GM21360 (cell line): ENCODE data around the gene ONECUT3.
"Not testable (repeated sequence)": the region's sequence is repeated elsewhere in the genome, so short reads cannot be mapped to it uniquely, and the experiment has no call there.

Experiments used
- ATAC-seq: cut with Tn5 transposase; IDR thresholded peaks from one replicate; pipeline ENCODE4 v1.9.1; 2021; ENCODE audit warnings: mild to moderate bottlenecking, moderate library complexity; ENCODE audit not compliant: unreplicated experiment

ONECUT3 gene

GRCh38 chr19:1790054-1790792 is 36.9 kb downstream of the ONECUT3 start:
- no peak for ATAC-seq

DNA sequence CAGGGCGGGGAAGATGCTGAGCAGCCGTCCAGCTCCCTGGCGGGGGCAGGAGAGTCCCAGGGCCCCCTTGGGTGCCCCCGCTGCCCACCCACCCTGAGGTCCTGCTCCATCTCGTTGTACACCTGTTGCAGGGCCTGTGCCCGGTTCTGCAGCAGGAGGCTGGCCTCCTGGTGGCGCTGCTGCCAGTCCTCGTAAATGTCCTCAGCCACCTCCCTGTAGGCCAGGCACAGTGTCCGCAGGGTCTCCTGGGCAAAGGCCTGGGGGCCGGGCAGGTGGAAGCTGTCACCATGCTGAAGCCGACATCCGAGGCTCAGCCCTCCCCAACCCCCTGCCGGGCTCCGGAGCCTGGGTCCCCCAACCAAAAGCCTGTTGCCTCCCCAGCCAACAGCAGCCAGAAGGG is 38.6 kb downstream of the ONECUT3 start:
- no peak for ATAC-seq

DNA sequence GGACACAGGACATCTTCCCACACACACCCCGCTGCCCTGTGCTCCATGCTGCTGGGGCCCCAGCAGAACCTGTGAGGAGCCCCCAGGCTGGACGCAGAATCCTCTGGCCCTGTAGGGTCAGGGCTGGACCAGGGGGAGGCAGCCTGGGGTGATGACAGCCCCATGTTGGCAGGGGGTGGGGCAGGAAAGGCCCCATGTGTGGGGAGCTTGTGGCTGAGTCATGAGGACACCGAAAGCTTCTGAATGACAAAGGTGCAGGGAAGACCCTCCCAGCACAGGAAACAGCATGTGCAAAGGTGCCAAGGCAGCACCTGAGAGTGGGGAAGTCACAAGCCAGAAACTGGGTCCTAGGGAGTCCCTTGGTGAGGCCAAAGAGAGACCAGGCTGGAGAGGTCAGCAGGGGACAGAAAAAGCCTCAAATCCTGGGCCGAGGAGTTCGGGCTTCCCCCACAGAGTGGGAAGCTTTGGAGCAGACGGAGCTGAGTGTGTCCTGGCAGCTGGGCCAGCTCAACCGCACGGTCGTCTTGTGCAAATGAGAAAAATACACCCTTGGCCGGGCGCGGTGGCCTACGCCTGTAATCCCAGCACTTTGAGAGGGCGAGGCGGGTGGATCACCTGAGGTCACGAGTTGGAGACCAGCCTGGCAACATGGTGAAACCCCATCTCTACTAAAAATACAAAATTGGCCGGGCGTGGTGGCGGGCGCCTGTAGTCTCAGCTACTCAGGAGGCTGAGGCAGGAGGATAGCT is 41.3 kb downstream of the ONECUT3 start:
- ATAC-seq = no peak

DNA sequence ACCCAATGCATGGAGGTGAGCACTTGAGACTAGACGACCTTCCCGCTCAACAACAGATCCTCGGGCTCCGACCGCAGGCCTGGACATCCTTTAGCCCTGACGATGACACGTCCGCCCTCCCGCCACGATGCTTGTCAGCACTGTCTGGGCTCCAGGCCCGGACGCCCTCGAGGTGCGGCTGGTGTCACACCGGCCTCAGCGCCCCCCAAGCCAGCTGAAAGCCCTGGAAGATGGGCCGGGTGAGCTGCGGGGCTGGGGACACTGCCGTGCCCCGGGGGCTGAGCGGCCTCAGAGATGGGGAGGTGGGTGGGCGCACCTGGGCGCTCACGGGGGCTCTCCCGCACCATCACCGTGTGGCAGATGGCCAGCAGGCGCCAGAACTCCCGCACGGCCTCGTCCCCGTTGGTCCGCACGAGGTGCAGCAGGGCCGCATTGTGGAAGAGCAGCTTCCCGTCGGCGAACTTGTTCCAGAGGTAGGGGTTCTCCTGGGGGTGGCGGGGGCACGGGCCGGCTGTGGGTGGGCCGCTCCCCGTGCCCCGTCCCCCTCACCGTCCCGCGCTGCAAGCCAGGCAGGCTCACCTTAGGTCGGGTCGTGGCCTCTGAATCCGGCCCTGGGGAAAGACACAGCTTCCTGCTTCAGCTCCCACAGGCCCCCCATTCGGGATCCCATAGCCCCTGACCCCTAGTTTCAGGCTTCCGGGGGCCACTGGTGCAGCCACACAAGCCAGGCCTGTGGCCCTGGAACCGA is 43.3 kb downstream of the ONECUT3 start:
- no peak for ATAC-seq

DNA sequence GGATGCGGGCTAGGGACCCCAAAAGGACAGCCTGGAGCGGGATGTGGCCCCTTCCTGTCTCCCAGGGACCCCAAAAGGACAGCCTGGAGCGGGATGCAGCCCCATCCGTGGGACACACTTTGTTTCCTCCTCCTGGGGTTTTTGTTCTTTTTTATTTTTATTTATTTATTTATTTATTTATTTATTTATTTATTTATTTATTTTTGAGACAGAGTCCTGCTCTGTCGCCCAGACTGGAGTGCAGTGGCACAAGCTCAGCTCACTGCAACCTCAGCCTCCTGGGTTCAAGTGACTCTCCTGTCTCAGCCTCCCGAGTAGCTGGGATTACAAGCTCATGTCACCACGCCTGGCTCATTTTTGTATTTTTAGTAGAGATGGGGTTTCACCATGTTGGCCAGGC is 44.0 kb downstream of the ONECUT3 start:
- not testable (repeated sequence) for ATAC-seq

DNA sequence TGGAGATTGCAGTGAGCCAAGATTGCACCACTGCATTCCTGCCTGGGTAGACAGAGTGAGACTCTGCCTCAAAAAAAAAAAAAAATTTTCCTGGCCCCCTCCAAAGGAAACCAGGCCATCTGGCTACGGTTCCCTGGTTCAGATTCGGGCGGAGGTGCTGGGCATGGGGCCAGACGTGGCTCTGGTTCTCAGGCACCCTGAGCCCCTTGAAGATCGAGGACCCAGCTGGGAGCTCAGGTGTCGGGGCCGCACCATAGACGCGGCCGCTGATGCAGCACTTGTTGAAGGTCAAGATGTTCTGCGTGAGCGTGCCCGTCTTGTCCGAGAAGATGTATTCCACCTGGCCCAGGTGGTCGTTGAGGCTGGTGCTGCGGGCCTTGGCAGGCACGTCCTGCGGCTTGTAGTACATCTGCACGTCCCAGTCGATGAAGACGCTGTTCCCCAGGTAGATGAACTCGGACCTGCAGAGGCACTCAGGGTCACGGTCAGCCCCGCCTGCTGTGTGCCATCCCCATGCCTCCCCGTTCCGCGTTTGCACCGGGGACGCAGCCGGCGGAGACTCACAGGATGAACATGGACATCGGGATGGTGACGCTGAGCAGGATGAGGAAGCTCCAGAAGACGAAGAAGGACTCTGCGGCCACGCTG is 46.5 kb downstream of the ONECUT3 start:
- ATAC-seq = no peak

DNA sequence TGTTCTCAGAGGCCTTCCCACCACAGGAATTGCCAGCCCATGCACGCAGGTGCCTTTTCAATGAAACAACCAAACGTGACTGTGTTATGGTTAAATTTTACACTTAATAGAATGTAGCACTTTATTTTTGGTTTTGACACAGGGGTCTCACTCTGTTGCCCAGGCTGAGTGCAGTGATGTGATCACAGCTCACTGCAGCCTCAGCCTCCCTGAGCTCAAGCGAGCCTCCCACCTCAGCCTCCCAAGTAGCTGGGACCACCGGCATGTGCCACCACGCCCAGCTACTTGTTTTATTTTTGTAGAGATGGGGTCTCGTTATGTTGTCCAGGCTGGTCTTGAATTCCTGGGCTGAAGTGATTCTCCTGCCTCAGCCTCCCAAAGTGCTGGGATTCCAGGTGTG is 51.6 kb downstream of the ONECUT3 start:
- ATAC-seq = no peak

DNA sequence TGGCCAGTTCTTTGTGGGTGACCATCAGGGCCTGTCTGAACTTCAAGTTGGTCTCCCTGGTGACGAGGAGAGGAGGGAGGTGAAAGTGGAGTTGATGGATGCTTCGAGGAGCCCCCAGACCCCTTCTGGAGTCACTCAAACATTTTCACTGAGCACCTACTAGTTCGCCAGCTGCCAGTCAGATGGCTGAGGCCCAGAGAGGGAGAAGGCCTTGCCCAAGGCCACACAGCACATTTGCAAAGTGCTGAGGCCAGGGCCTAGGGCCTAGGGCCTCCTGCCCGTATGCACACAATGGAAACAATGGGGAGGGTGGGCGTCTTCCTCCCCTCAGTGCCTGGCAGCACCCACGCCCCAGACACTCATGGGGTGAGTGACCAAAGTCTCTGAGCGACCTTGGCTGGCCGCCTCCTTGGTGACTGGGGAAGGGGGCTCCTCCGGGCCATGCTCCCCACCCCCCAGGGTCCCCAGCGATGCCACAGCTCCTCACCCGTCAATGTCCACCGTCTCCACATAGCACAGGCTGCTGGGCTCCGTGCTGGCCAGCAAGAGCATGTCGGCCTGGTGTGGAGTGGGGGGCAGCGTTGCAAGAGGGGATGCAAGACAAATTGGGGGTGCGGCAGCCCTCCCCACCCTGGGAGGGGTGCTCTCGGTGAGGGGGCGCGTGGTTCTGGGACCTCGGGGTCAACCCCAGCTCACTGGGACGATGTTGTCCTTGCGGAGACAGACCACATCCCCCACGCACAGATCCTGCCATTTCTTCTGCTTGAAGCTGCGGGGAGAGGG is 52.3 kb downstream of the ONECUT3 start:
- ATAC-seq = no peak

- ATAC-seq = no peak
These were observed 53.1 kb downstream of the ONECUT3 start for GRCh38 chr19:1806184-1807029.

- ATAC-seq = no peak
These were observed 53.9 kb downstream of the ONECUT3 start for GRCh38 chr19:1807030-1807694.

DNA sequence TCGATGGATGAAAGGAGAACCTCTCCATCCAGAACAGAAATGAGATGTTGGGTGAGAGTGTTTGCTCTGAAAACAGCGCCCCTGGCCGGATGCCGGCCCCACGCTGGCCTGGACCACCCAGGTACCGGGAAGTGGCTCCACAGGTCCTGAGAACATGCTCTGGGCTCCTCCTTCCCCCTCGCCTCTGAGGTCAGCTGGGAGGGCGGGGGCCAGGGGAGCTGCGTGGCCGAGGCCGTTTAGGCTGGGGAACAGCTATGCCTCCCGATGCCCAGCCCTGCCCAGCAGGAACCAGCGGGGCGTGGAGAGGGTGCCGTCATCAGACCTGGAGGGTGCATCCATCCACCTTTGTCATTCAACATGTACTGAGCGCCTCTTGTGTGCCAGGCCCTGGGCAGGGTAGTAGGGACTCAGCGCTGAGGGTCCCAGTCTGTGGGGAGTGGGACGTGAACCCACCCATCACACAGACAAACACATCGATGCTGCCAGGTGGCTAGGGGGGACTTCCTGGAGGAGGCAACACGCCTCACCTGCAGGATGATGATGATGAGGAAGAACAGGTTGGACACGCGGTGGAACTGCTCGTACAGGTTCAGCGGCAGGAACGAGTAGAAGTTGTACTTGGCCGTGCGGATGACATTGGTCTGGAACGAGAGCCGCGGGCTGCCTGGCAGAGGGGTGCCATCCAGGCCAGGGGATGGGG is 54.5 kb downstream of the ONECUT3 start:
- ATAC-seq = no peak

DNA sequence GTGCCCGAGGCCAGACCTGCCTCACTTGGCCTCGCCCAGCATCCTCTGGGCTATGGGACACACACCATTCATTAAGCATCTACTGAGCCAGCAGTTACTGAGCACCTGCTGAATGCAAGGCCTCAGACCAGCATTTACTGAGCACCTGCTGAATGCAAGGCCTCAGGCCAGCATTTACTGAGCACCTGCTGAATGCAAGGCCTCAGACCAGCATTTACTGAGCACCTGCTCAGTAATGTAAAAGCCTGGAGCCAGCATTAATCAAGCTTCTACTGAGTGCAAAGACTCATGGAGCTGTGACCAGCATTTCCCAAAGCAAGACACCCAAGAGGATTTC is 55.1 kb downstream of the ONECUT3 start:
- no peak for ATAC-seq

- ATAC-seq = no peak
These were observed 56.4 kb downstream of the ONECUT3 start for GRCh38 chr19:1809678-1810077.

DNA sequence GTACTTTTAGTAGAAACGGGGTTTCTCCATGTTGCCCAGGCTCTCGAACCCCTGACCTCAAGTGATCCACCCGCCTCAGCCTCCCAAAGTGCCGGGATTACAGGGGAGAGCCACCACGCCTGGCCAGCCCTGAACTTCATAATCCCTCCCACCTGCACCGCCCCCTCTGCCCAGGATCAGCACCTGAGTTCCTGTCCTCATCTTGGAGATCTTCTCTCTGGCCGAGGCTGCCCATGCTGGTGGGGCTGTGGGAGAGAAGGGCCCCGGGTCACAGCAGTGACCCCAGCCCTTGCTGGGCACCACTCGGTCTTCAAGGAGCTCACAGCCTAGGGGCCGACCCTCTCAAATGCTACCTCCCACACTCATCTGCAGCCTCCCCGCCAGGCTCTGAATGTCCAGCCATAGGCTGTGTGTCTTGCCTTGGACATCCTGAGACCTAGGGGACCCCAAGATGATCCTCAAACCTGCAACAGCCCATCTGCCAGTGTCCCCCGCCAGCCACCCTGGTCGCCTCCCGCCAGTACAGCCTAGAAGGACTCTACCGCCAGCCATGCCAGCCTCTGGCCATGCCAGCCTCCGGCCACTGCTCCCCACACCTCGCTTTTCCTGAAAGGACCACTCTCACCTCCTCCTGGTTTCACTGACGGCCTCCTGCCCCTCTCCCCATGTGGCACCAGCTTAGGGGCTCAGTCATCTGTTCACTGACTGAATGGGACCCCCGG is 57.3 kb downstream of the ONECUT3 start:
- no peak for ATAC-seq

DNA sequence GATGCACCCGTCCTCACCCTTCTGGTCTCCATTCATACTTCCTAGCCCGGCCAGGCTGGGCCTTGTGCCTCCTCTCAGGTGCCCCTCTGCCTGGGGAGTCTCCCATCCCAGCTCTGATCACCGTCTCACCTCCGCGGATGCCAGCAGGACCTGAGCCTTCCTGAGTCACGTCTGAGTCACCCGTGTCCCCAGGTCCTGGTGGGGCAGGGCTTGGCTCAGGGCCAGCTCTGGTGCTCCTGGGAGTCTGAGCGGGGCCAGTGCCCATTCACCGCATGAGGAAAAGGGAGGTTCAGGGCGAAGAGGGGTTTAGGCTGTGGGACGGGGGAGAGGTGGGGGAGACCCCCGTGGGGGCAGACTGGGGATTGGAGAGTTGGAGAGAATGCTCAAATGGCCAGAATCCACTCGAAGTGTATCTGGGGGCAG is 58.2 kb downstream of the ONECUT3 start:
- ATAC-seq = no peak

- ATAC-seq = peak; percentile 18
These were observed 58.7 kb downstream of the ONECUT3 start, which contains the start of gene ATP8B3 for GRCh38 chr19:1811942-1812425. ATP8B3 (minus strand) TSS chr19:1812276; CDS start chr19:1811736, 540 bp downstream.

GRCh38 chr19:1812426-1813191 is 59.3 kb downstream of the ONECUT3 start:
- peak; percentile 66 for ATAC-seq
